Endothelial cell of umbilical vein (primary cell): ENCODE results near the gene DGKB. TPM values are rescaled to one million over a fixed set of nuclear protein-coding genes. Genes with fewer than 3 reads are reported as not detected.
"Not testable (repeated sequence)": the region's sequence is repeated elsewhere in the genome, so short reads cannot be mapped to it uniquely, and the experiment has no call there.

Experiments used
- BruUV-seq: library from RNA; stranded (reverse); fragments of 400-500 nt; replicated peaks from 2 replicates; lab custom pipeline; 2021; lab: Mats Ljungman, UMichigan
- CTCF ChIA-PET: fragments of 300-600, 350-600 bp; sonication (Branson Sonifier 250); formaldehyde crosslinking; loops from one replicate; lab custom pipeline; 2021; ENCODE audit warnings: antibody characterized with exemption, inconsistent platforms; lab: Charles Lee
- POLR2A ChIA-PET: fragments of 300-600, 350-600 bp; sonication (Branson Sonifier 250); formaldehyde crosslinking; loops from one replicate; lab custom pipeline; 2021; ENCODE audit warnings: antibody characterized with exemption, inconsistent platforms; lab: Charles Lee
- DNase-seq: peaks from one replicate; pipeline ENCODE4 v3.0.0-alpha.2; 2011; ENCODE audit warnings: low read depth, low spot score
- FAIRE-seq: peaks from 2 replicates; lab custom pipeline; 2011; peaks lifted over from hg19 to GRCh38; lab: Jason Lieb, UNC
- H2AFZ ChIP-seq: 2 replicates; pipeline ENCODE4 v1.6.0; 2012; ENCODE audit warnings: low read depth, low read length, control low read depth, inconsistent platforms
- H3K27ac ChIP-seq: 2 replicates; pipeline ENCODE4 v1.5.1; 2011; ENCODE audit warnings: low read depth, mild to moderate bottlenecking, control low read depth, low read length, moderate library complexity; ENCODE audit not compliant: insufficient read depth
- H3K27me3 ChIP-seq, 2 experiments: 2 replicates each; pipeline versions ENCODE4 v1.6.0 to v1.6.1; 2011; ENCODE audit warnings: low read length in 2 of 2, mixed read lengths in 1 of 2; ENCODE audit not compliant: control insufficient read depth in 2 of 2, insufficient read depth in 2 of 2
- H3K36me3 ChIP-seq, 2 experiments: 2 replicates in 1 of 2; 3 replicates in 1 of 2; pipeline ENCODE4 v1.5.1; 2011; ENCODE audit warnings: low read length in 2 of 2, mild to moderate bottlenecking in 1 of 2, moderate library complexity in 1 of 2; ENCODE audit not compliant: control insufficient read depth in 2 of 2, insufficient read depth in 2 of 2; ENCODE audit errors: extremely low read depth in 1 of 2
- H3K4me1 ChIP-seq: 3 replicates; pipeline ENCODE4 v1.5.1; 2011; ENCODE audit warnings: mild to moderate bottlenecking, low read length; ENCODE audit not compliant: control insufficient read depth, insufficient read depth; ENCODE audit errors: extremely low read depth
- H3K4me2 ChIP-seq: 2 replicates; pipeline ENCODE4 v1.6.1; 2011; ENCODE audit warnings: low read length, control low read depth, mixed read lengths; ENCODE audit not compliant: insufficient read depth
- H3K4me3 ChIP-seq, 3 experiments: fragments of 200-600 bp in 1 of 3; sonication (generic), shearing (Covaris generic) in 1 of 3; replicated peaks in 1 of 3; 2 replicates each; pipeline ENCODE4 v1.5.1; 2011 to 2016; ENCODE audit warnings: control low read depth in 3 of 3, low read length in 3 of 3, mild to moderate bottlenecking in 2 of 3, inconsistent platforms in 1 of 3, low read depth in 1 of 3, moderate library complexity in 1 of 3; ENCODE audit not compliant: insufficient read depth in 1 of 3
- H3K79me2 ChIP-seq: 2 replicates; pipeline ENCODE4 v1.6.0; 2012; ENCODE audit warnings: low read length, inconsistent platforms; ENCODE audit not compliant: control insufficient read depth, insufficient read depth
- H3K9ac ChIP-seq: replicated peaks from 2 replicates; pipeline ENCODE3; 2011; ENCODE audit warnings: low read length, control low read depth; ENCODE audit not compliant: insufficient read depth; ENCODE audit errors: extremely low read depth
- H3K9me1 ChIP-seq: replicated peaks from 3 replicates; pipeline ENCODE4 v1.6.0; 2011; ENCODE audit warnings: mild to moderate bottlenecking, low read length; ENCODE audit not compliant: control insufficient read depth, insufficient read depth; ENCODE audit errors: extremely low read depth
- H3K9me3 ChIP-seq: replicated peaks from 2 replicates; pipeline ENCODE4 v1.5.1; 2012; ENCODE audit warnings: low read length, inconsistent platforms; ENCODE audit not compliant: control insufficient read depth, insufficient read depth
- H4K20me1 ChIP-seq: replicated peaks from 2 replicates; pipeline ENCODE3; 2011; ENCODE audit warnings: mild to moderate bottlenecking, low read length; ENCODE audit not compliant: control insufficient read depth, insufficient read depth; ENCODE audit errors: extremely low read depth
- dilution Hi-C: fragments of 300-500 bp; cut with MboI; formaldehyde crosslinking; loops from one replicate; pipeline ENCODE4 v1.15.0; 2019; ENCODE audit warnings: low sequenced_read_pairs; ENCODE audit not compliant: extremely low pct_ligation_motif_present
- intact Hi-C: fragments of 100-400 bp; cut with micrococcal nuclease; formaldehyde crosslinking; loops from one replicate; pipeline ENCODE4 v1.10.0; 2022
- polyA plus RNA-seq, 4 experiments: library from polyadenylated mRNA; depleted of rRNA in 3 of 4; stranded (reverse) in 3 of 4; unstranded in 1 of 4; fragments of >200 nt; gene quantifications; 2 replicates each; pipeline versions ENCODE4 v1.2.1 to v1.2.3, GENCODE V29; 2011 to 2012; ENCODE audit warnings: missing spikeins in 1 of 4
- total RNA-seq: library from RNA; stranded (reverse); gene quantifications from 2 replicates; pipeline ENCODE4 v1.2.3, GENCODE V29; 2021

DGKB gene
- total and polyA plus RNA-seq, 2 donors (not counting 3 experiments of a cell fraction or from before 2014, with no cell fraction given): not detected

DNA sequence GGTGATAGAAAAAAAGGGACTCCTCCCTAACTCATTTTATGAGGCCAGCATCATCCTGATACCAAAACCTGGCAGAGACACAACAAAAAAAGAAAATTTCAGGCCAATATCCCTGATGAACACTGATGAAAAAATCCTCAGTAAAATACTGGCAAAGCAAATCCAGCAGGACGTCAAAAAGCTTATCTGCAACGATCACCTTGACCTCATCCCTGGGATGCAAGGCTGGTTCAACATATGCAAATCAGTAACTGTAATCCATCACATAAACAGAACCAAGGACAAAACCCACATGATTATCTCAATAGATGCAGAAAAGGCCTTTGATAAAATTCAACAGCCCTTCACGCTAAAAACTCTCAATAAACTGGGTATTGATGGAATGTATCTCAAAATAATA is 440.8 kb downstream of the DGKB start:
- H3K79me2 ChIP-seq, H3K4me2 ChIP-seq, BruUV-seq, H3K4me3 ChIP-seq, H3K9me3 ChIP-seq, H3K36me3 ChIP-seq, H3K27ac ChIP-seq, H3K27me3 ChIP-seq, H4K20me1 ChIP-seq, H3K9ac ChIP-seq, H3K9me1 ChIP-seq, FAIRE-seq, H2AFZ ChIP-seq, dilution Hi-C loops, POLR2A ChIA-PET, H3K4me1 ChIP-seq, intact Hi-C loops, DNase-seq: not testable (repeated sequence)
- CTCF ChIA-PET: interaction anchor here (6.7 kb wide), 1 partner anchor 1181 kb away, joined by 148 read pairs; no protein-coding TSS in a partner anchor

DNA sequence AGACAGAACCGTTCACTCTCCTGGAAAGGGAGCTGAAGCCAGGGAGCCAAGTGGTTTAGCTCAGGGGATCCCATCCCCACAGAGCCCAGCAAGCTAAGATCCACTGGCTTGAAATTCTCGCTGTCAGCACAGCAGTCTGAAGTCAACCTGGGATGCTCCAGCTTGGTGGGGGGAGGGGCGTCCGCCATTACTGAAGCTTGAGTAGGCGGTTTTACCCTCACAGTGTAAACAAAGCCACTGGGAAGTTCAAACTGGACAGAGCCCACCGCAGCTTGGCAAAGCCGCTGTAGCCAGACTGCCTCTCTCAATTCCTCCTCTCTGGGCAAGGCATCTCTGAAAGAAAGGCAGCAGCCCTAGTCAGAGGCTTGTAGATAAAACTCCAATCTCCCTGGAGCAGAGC is 443.7 kb downstream of the DGKB start:
- H2AFZ ChIP-seq, H4K20me1 ChIP-seq, H3K9me1 ChIP-seq, H3K9me3 ChIP-seq, H3K36me3 ChIP-seq, H3K27me3 ChIP-seq, dilution Hi-C loops, DNase-seq, H3K4me3 ChIP-seq, BruUV-seq, FAIRE-seq, POLR2A ChIA-PET, H3K9ac ChIP-seq, H3K27ac ChIP-seq, H3K4me2 ChIP-seq, H3K4me1 ChIP-seq, H3K79me2 ChIP-seq: not testable (repeated sequence)
- intact Hi-C loops: loop anchor here (1.0 to 10.0 kb wide), 2 partner anchors 594 to 1177 kb away; no protein-coding TSS in a partner anchor
- CTCF ChIA-PET: interaction anchor here (0.6 to 6.7 kb wide), 7 partner anchors 11 to 1181 kb away, joined by 4 to 148 read pairs (median 7); no protein-coding TSS in a partner anchor
